GM12878 (cell line): ENCODE results near the gene CDC42BPB. TPM values are rescaled to one million over a fixed set of nuclear protein-coding genes. Genes with fewer than 3 reads are reported as not detected.

ENCODE experiments used
- ATAC-seq: fragments of 200-7000 bp; cut with Tn5 transposase; 3 replicates; pipeline ENCODE4 v1.9.1; 2020; ENCODE audit warnings: mild to moderate bottlenecking, moderate library complexity
- BruUV-seq: library from RNA; stranded (reverse); fragments of 400-500 nt; replicated peaks from 2 replicates; lab custom pipeline; 2021; lab: Mats Ljungman, UMichigan
- CTCF ChIA-PET: fragments of 300-600 bp; sonication (Branson Sonifier 250); formaldehyde crosslinking; extraction: SDS; loops from one replicate; lab custom pipeline; 2021; ENCODE audit warnings: inconsistent platforms; lab: Yijun Ruan, JAX
- POLR2A ChIA-PET: fragments of 350-600 bp; formaldehyde crosslinking; extraction: SDS; loops from one replicate; lab custom pipeline; 2021; ENCODE audit warnings: inconsistent platforms; lab: Charles Lee
- RAD21 ChIA-PET: fragments of 300-600 bp; sonication (Branson Sonifier 250); formaldehyde crosslinking; loops from one replicate; lab custom pipeline; 2023; ENCODE audit warnings: antibody characterized with exemption; ENCODE audit not compliant: unreplicated experiment; lab: Charles Lee
- SMC1A ChIA-PET: fragments of 300-600 bp; sonication (Branson Sonifier 250); formaldehyde crosslinking; loops from one replicate; lab custom pipeline; 2023; ENCODE audit not compliant: unreplicated experiment, uncharacterized antibody; lab: Charles Lee
- DNase-seq: peaks from one replicate; pipeline ENCODE4 v3.0.0-alpha.2; 2011; ENCODE audit warnings: low read depth, low spot score
- FAIRE-seq: peaks from 3 replicates; lab custom pipeline; 2011; peaks lifted over from hg19 to GRCh38; lab: Jason Lieb, UNC
- H2AFZ ChIP-seq: 2 replicates; pipeline ENCODE4 v1.6.0; 2011; ENCODE audit warnings: low read depth, low read length, control low read depth; ENCODE audit not compliant: control insufficient read depth
- H3K27ac ChIP-seq: 2 replicates; pipeline ENCODE4 v1.5.1; 2011; ENCODE audit warnings: control low read depth; ENCODE audit not compliant: control insufficient read depth, insufficient read depth
- H3K27me3 ChIP-seq, 2 experiments: replicated peaks in 1 of 2; 2 replicates each; pipeline versions ENCODE4 v1.6.0 to v1.6.1; 2011; ENCODE audit warnings: low read length in 1 of 2; ENCODE audit not compliant: control insufficient read depth in 2 of 2, insufficient read depth in 2 of 2
- H3K36me3 ChIP-seq, 2 experiments: 2 replicates each; pipeline ENCODE4 v1.5.1; 2011; ENCODE audit warnings: low read length in 1 of 2; ENCODE audit not compliant: control insufficient read depth in 2 of 2, insufficient read depth in 2 of 2
- H3K4me1 ChIP-seq: 2 replicates; pipeline ENCODE4 v1.6.1; 2011; ENCODE audit warnings: mild to moderate bottlenecking, low read length, moderate library complexity, mixed read lengths; ENCODE audit not compliant: control insufficient read depth, insufficient read depth
- H3K4me2 ChIP-seq: 2 replicates; pipeline ENCODE4 v1.6.0; 2011; ENCODE audit warnings: control low read depth; ENCODE audit not compliant: control insufficient read depth, insufficient read depth
- H3K4me3 ChIP-seq: fragments of 200-600 bp; sonication (generic); 2 replicates; pipeline ENCODE4 v1.5.1; 2016
- H3K79me2 ChIP-seq: 2 replicates; pipeline ENCODE4 v1.6.0; 2011; ENCODE audit warnings: low read length; ENCODE audit not compliant: control insufficient read depth, insufficient read depth
- H3K9ac ChIP-seq: 2 replicates; pipeline ENCODE4 v1.8.0; 2011; ENCODE audit warnings: low read length, control low read depth, mixed read lengths; ENCODE audit not compliant: control insufficient read depth, insufficient read depth
- H3K9me3 ChIP-seq: replicated peaks from 3 replicates; pipeline ENCODE4 v1.5.1; 2011; ENCODE audit warnings: mild to moderate bottlenecking, low read length; ENCODE audit not compliant: control insufficient read depth, insufficient read depth
- H4K20me1 ChIP-seq: 2 replicates; pipeline ENCODE4 v1.6.0; 2011; ENCODE audit not compliant: control insufficient read depth, insufficient read depth
- CBFB ChIP-seq: IDR thresholded peaks from 2 replicates; pipeline ENCODE4 v1.6.1; 2016; ENCODE audit warnings: antibody characterized with exemption, low read depth
- CHD4 ChIP-seq: fragments of 200-600 bp; sonication (generic); IDR thresholded peaks from 2 replicates; pipeline ENCODE4 v1.6.1; 2016; ENCODE audit warnings: mild to moderate bottlenecking
- POLR2AphosphoS2 ChIP-seq: IDR thresholded peaks from 2 replicates; pipeline ENCODE4 v1.6.1; 2011; ENCODE audit warnings: low read depth, mild to moderate bottlenecking, low read length, improper control_type of control experiment, moderate library complexity
- ZZZ3 ChIP-seq: IDR thresholded peaks from 2 replicates; pipeline ENCODE4 v1.6.1; 2011; ENCODE audit warnings: low read depth; ENCODE audit not compliant: control insufficient read depth, insufficient read length
- WGBS: methylation state at CpG from one replicate; pipeline ENCODE4 v1.1.6; 2016; ENCODE audit warnings: low lambda C conversion rate; ENCODE audit not compliant: insufficient replicate concordance, insufficient coverage; ENCODE audit errors: missing lambda C conversion rate; 5-methylcytosine and 5-hydroxymethylcytosine counted together
- in situ Hi-C: fragments of 300-500 bp; cut with MboI; formaldehyde crosslinking; loops from 9 replicates; pipeline ENCODE4 v1.14.3; 2018; ENCODE audit warnings: mixed read lengths
- intact Hi-C: fragments of 100-400 bp; cut with micrococcal nuclease; formaldehyde crosslinking; loops from one replicate; pipeline ENCODE4 v1.14.2; 2022; ENCODE audit not compliant: unreplicated experiment
- polyA plus RNA-seq, 11 experiments: library from polyadenylated mRNA; depleted of rRNA in 4 of 11; unstranded in 6 of 11; stranded (reverse) in 5 of 11; fragments of >200 nt; fragmentation: Nextera tagmentation in 4 of 11; fragmentation: Illumina TruSeq in 1 of 11; extraction: Ambion mirVana in 4 of 11; extraction: Trizol in 1 of 11; gene quantifications; 1 replicate in 1 of 11; 2 replicates in 10 of 11; pipeline versions ENCODE4 v1.2.1 to v1.2.3, GENCODE V29; 2011 to 2016; ENCODE audit warnings: inconsistent platforms in 2 of 11, missing spikeins in 2 of 11, low read depth in 1 of 11
- total RNA-seq, 4 experiments: library from RNA; depleted of rRNA in 3 of 4; stranded (reverse); fragments of >200 nt in 3 of 4; fragmentation: Illumina TruSeq in 1 of 4; extraction: Trizol in 1 of 4; gene quantifications; 2 replicates each; pipeline versions ENCODE4 v1.2.1 to v1.2.3, GENCODE V29; 2013 to 2021
- TF ChIP-seq, protein P1 (sequence below): IDR thresholded peaks from 2 replicates; pipeline ENCODE4 v1.6.1; 2011; ENCODE audit warnings: borderline replicate concordance, low read depth, mild to moderate bottlenecking, moderate library complexity, low read length; ENCODE audit not compliant: insufficient read depth, poor library complexity, severe bottlenecking
- TF ChIP-seq, protein P2 (sequence below): fragments of 450-650 bp; conservative IDR thresholded peaks from 2 replicates; pipeline ENCODE4 v1.6.1; 2017; ENCODE audit warnings: mild to moderate bottlenecking, moderate library complexity
- TF ChIP-seq, protein P3 (sequence below): fragments of 450-650 bp; formaldehyde crosslinking; IDR thresholded peaks from 2 replicates; pipeline ENCODE4 v1.5.0; 2022; ENCODE audit warnings: mild to moderate bottlenecking, missing genetic modification characterization

CDC42BPB gene
- total and polyA plus RNA-seq, 10 of the 15 experiments (the other 5 are each of a cell fraction or from before 2014, with no cell fraction given), result 0.42 to 22.1 (median 13.3) TPM

DNA sequence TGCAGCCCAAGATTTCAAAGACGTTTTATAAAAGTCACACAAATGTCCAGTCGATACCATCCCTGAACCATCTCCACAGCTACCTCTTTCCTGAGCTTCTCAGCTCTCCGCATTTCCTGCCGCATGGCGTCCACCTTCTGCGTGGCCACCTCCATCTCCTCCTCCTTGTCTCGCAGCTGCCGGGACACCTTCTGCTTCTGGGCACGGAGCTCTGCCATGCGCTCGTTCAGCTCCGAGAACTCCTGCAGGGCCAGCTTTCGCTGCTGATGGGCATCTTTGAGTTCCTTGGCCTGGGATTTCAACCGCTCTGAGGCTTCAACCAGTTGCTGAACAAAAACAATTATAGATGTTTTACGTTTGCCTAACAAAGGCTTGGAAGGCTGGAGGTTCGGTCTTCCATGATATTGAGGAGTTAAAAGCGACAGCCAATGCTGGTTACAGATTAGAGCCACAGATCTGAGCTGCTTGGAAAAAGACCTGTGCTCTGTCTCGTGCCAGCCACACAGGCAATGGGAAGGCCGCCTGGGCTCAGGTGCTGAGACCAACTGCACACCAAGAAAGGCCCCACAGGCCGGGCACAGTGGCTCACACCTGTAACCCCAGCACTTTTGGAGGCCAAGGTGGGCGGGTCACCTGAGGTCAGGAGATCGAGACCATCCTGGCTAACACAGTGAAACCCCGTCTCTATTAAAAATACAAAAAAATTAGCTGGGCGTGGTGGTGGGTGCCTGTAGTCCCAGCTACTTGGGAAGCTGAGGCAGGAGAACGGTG, 85.3 kb downstream of the CDC42BPB start:
- H2AFZ ChIP-seq, result no peak overlapping the region
- H3K36me3 ChIP-seq, result peaks cover 21 to 30% of the 10 kb centered on the region in 2 experiments
- H3K9me3 ChIP-seq, result no peaks in the 10 kb centered on the region
- WGBS, result 69% methylated on average over 25 of the region's 25 CpGs
- no peaks in the 10 kb centered on the region for H4K20me1 ChIP-seq
- H3K79me2 ChIP-seq, result no peaks in the 10 kb centered on the region
- ChIA-PET POLR2A (no interaction called here), RAD21 (interaction anchor here (0.8 kb wide), 1 partner anchor 277 kb away, joined by 4 read pairs; no protein-coding TSS in a partner anchor), CTCF (interaction anchor here (0.6 to 0.7 kb wide), 3 partner anchors 61 to 189 kb away, joined by 3 read pairs; no protein-coding TSS in a partner anchor), SMC1A (interaction anchor here (0.7 kb wide), 1 partner anchor 187 kb away, joined by 3 read pairs; no protein-coding TSS in a partner anchor)
- H3K4me2 ChIP-seq, result no peak overlapping the region
- BruUV-seq, result no TSS peak
- ATAC-seq, result no peak
- intact Hi-C loops (no loop called here), in situ Hi-C loops (no loop called here)
- H3K27ac ChIP-seq, result no peak overlapping the region
- H3K4me1 ChIP-seq, result no peaks in the 10 kb centered on the region
- no peak for FAIRE-seq
- no peak for DNase-seq
- H3K9ac ChIP-seq, result no peak overlapping the region
- no peaks in the 10 kb centered on the region for H3K27me3 ChIP-seq
- TF ChIP-seq CBFB (no peak), CHD4 (no peak), POLR2AphosphoS2 (no peak), ZZZ3 (no peak)
- TF ChIP-seq, protein P1, sequence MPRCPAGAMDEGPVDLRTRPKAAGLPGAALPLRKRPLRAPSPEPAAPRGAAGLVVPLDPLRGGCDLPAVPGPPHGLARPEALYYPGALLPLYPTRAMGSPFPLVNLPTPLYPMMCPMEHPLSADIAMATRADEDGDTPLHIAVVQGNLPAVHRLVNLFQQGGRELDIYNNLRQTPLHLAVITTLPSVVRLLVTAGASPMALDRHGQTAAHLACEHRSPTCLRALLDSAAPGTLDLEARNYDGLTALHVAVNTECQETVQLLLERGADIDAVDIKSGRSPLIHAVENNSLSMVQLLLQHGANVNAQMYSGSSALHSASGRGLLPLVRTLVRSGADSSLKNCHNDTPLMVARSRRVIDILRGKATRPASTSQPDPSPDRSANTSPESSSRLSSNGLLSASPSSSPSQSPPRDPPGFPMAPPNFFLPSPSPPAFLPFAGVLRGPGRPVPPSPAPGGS, result no peak
- TF ChIP-seq, protein P2, sequence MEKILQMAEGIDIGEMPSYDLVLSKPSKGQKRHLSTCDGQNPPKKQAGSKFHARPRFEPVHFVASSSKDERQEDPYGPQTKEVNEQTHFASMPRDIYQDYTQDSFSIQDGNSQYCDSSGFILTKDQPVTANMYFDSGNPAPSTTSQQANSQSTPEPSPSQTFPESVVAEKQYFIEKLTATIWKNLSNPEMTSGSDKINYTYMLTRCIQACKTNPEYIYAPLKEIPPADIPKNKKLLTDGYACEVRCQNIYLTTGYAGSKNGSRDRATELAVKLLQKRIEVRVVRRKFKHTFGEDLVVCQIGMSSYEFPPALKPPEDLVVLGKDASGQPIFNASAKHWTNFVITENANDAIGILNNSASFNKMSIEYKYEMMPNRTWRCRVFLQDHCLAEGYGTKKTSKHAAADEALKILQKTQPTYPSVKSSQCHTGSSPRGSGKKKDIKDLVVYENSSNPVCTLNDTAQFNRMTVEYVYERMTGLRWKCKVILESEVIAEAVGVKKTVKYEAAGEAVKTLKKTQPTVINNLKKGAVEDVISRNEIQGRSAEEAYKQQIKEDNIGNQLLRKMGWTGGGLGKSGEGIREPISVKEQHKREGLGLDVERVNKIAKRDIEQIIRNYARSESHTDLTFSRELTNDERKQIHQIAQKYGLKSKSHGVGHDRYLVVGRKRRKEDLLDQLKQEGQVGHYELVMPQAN, result no peak
- TF ChIP-seq, protein P3, sequence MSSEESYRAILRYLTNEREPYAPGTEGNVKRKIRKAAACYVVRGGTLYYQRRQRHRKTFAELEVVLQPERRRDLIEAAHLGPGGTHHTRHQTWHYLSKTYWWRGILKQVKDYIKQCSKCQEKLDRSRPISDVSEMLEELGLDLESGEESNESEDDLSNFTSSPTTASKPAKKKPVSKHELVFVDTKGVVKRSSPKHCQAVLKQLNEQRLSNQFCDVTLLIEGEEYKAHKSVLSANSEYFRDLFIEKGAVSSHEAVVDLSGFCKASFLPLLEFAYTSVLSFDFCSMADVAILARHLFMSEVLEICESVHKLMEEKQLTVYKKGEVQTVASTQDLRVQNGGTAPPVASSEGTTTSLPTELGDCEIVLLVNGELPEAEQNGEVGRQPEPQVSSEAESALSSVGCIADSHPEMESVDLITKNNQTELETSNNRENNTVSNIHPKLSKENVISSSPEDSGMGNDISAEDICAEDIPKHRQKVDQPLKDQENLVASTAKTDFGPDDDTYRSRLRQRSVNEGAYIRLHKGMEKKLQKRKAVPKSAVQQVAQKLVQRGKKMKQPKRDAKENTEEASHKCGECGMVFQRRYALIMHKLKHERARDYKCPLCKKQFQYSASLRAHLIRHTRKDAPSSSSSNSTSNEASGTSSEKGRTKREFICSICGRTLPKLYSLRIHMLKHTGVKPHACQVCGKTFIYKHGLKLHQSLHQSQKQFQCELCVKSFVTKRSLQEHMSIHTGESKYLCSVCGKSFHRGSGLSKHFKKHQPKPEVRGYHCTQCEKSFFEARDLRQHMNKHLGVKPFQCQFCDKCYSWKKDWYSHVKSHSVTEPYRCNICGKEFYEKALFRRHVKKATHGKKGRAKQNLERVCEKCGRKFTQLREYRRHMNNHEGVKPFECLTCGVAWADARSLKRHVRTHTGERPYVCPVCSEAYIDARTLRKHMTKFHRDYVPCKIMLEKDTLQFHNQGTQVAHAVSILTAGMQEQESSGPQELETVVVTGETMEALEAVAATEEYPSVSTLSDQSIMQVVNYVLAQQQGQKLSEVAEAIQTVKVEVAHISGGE, result no peak
- no peak overlapping the region for H3K4me3 ChIP-seq
